GM18505 (cell line): ENCODE measurements around the gene TSPEAR.

Experiments used
- ATAC-seq: cut with Tn5 transposase; IDR thresholded peaks from one replicate; pipeline ENCODE4 v1.9.1; 2021; ENCODE audit not compliant: unreplicated experiment
- POLR2A ChIP-seq: IDR thresholded peaks from 4 replicates; pipeline ENCODE4 v1.6.1; 2011; ENCODE audit warnings: borderline replicate concordance; ENCODE audit not compliant: insufficient read depth, insufficient read length; ENCODE audit errors: extremely low read depth

Gene TSPEAR

DNA sequence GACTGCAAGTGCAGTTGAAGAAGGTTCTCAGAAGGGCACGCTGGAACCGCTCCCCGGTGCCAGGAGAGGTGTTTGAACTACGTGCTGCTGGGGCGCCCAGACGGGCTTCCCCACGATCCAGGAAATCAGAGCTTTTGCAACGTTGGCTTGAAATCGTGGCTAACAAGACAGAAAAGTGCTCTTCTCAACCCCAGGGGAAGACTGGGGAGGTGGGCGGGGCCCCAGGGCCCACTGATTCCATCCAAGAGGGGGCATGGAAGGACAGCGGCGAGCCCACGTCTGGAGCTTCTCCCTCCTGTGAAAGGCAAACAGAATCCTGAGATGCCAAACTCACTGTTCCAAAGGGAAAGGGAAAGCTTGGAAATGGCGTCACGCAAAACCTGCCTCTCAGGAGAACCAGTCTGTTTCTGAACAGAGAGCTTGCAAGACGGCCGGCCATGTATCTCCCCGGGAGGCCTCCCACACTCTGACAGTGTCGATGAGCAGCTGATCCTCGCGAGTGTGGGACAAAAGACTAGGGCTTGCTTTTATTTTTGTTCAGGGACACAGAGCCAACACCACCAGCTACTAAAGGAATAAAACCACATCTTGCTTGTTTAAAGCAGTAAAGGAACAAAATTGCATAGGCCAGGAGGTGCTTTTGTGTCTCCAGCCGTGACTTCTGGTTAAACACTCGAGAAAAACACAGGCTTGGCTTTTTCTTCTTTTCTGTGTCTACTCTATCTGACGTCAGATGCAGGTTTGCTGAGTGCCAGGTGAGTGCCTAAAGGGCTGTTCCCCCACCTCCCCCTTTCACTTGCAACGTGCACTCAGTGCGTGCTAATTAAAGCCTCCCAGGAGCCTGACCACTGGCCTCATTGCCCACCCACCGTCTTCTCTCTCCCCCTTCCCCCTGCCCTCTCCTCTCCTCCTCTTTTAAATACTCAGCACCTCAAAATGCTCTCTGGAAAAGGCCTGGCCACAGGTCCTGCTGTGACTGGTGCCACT lies 214.5 kb downstream of the TSPEAR start:
- no peak for ATAC-seq
- no peak for TF ChIP-seq POLR2A

DNA sequence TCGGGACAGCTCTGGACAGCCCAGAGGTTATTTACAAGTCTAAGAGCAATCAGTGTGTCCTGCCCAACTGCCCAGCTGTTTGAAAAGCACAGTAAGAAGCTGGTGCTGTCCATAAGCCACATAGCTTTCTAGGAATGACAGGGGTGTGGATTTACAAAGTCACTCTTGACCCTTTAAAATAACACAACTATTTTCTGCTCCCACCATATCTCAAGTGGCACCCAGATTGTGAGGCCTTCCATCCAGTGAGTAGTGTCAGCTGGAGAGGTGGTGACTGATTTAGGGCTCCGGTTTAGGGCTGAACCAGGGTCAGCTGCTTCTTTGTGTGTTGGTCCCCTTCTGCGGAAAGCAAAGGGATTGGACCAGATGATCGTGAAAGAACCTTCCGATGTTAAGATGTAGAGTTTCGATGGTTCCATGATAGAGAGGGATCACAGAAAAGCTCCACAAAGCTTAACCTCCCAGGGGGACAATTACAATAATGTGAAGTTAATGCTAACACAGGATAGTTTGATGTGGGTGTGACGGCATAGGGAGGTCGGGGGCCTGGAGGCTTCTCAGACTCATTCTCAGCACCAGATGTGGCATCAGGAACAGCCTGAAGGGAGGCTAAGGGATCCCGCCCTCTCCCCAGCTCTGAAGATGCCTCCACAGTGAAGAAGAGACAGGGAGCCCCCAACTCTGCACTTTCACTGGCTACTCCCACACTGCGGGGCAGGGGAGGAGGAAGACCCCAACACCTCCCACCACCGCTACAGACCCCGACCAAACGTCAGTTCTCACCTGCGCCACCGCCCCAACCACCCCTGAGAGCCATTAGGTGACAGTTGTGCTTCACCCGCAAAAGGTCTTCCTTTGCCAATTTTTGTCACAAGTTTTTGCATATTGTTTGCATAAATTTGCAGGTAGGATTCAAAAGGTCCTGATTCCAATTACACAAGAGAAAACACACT lies 215.5 kb downstream of the TSPEAR start:
- TF ChIP-seq POLR2A: no peak
- no peak for ATAC-seq

DNA sequence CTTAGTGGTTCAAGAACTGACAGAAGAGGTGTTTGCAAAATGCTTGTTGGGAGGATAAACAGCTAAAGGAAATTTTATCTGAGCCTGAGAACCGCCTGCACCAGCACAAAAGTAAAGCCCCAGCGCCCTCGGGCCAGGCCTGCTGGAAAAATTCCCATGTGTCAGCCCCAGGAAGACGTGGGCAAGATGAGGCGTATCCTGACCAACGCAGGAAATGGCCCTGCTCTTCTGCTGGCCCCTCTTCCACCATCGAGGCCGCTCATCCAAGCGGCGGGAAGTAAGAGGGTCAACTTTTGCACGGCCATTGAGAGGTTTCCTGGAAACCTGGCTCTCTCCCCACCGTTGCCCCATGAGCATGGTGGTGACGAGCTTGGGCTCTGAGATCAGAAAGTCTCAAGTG lies 216.4 kb downstream of the TSPEAR start:
- no peak for ATAC-seq
- TF ChIP-seq POLR2A: no peak

DNA sequence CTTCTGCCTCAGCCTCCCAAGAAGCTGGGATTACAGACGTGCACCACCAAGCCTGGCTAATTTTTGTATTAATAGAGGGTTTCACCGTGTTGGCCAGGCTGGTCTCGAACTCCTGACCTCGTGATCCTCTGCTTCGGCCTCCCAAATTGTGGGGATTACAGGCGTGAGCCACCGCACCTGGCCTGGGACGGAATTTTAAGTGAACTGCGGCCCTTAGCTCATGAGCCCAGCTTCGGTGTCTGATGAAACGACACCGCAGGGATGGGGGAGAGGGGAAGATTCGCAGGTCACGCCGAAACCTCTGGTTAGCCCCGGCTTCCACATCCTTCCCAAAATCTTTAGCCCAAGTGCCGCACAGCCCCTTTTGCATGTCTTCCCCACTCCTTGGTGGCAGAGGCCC lies 217.0 kb downstream of the TSPEAR start:
- ATAC-seq: no peak
- TF ChIP-seq POLR2A: no peak

DNA sequence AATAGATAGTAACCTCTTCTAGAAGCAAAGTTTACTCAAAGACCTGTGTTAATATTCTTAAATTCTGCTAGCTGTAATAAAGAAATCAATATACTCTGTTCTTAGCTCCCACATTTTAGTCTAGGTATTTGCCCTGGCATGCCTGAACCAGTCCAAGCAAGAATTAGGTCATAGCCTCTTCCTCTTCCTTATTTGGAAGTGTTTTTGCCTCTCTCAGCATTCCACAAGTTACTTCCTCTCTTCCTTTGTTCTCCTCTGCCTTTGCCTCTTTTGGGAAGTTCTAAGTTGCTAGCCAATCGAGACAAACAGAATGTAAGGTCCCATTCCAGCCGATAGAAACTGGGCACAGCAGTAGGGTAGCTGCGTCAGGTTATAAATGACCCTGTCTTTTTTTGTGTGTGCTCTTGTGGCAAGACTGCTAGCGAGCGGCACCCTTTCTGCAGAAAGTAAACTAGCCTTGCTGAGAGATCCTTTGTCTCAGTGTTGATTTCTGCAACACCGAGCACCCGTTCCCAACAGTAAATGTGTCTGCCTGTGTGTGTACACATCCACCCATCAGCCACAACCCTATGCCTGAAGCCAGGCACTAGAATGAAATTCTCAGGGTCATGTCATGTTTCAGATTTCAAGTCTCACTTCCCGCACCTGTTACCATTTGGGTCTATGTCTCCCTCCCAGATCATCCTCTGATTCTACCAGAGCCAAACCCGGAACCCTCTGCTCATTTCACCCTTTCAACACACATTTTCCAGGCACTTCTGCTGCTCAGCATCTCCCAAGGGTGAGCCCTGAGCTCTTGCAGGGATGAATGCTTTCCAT lies 218.6 kb downstream of the TSPEAR start:
- no peak for TF ChIP-seq POLR2A
- ATAC-seq: no peak

DNA sequence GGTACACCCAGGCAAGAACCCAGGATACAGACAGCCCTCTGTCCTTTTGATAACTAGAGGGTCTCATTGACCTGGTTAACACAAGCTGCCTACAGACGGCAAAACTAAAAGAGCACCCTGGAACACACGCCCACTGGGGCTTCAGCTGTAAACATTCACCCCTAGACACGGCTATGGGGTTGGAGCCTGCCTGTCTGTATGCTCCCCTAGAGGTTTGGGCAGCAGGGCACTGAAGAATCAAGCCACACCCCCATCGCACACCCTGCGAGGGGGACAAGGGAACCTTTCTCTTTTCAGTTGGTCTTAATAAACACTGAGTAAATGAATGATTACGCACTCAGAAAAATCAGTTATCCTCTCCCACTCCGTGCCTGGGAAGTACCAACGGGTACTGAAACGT lies 220.6 kb downstream of the TSPEAR start:
- no peak for ATAC-seq
- TF ChIP-seq POLR2A: no peak

DNA sequence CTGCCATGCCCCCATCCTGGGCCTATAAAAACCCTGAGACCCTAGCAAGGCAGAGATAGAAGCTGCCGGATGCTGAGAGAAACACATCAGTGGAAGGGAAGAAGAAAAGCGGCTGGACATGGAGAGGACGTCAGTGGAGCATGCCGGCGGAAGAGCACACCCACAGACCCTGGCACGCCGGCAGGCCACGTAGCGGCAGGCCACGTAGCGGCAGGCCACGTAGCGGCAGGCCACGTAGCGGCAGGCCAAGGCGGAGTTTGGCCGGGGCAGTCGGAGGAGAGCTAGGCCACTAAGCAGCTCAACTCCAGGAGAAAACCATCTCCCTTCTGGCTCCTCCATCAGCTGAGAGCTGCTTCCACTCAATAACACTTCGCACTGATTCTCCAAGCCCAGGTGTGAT lies 221.0 kb downstream of the TSPEAR start:
- no peak for ATAC-seq
- no peak for TF ChIP-seq POLR2A

DNA sequence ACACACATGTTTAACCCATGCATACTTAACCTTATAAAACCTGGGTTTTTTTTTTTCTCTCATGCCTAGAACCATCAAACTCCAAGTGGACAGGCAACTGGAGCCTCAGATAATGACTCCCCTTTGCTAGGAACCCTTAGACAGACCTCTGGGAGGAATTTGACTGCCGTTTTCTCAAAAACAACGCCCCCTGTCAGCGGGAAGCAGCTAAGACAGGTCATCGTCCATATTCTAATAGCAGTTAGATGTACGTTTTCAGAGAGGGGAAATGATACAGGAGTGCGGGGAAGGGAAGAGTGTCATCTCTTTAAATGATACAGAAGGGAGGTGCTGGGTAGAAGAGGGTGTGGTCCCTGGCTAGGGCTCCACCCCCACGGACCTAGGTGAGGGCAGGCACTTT lies 221.4 kb downstream of the TSPEAR start:
- no peak for ATAC-seq

DNA sequence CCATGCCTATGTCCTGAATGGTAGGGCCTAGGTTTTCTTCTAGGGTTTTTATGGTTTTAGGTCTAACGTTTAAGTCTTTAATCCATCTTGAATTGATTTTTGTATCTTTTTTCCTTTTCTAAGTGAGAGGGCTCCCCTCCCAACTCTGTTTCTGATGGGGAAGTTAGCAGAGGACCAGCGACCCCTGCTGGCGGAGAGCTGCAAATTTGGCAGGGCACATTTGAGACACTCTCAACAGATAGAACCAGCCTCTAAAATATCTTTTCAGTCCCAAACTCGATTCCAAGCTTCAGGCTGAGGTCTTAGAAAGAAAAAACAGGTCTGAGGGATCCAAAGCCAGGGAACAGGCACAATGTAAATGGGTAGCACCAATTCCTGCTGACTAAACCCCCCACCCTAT lies 223.5 kb downstream of the TSPEAR start:
- TF ChIP-seq POLR2A: no peak
- ATAC-seq: no peak

More for the DNA sequence above, 221.4 kb downstream of the TSPEAR start:
- TF ChIP-seq POLR2A: no peak

DNA sequence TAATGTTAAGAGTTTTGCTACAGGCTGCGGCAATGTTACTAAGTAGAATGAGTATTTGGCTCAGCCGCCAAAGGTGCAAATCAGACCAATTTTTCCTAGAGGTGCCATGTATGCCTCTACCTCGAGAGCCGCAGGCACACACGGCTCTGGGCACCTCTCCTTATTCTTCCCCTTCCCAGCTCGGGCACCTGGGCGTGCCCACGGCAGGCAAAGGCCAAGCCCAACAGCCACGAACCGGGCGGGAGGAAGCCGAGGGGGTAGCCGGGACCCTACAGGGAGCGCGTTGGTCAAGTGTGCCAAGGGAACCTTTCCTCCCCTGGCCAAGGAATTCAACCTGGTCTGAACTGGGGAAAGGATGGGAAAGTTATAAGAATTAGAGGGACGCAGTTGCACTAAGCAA lies 225.1 kb downstream of the TSPEAR start:
- ATAC-seq: no peak
- no peak for TF ChIP-seq POLR2A

DNA sequence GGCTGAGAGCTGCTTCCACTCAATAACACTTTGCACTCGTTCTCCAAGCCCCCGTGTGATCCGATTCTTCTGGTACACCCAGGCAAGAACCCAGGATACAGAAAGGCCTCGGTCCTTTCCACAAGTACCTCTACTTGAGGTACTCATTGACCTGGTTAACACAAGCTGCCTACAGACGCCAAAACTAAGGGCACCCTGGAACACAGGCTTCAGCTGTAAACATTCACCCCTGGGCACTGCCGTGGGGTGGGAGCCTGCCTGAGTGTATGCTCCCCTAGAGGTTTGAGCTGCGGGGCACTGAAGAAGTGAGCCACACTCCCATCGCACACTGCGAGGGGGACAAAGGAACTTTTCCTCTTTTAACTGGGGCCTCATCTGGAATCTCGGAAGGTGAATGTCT lies 225.6 kb downstream of the TSPEAR start:
- TF ChIP-seq POLR2A: no peak
- ATAC-seq: no peak

DNA sequence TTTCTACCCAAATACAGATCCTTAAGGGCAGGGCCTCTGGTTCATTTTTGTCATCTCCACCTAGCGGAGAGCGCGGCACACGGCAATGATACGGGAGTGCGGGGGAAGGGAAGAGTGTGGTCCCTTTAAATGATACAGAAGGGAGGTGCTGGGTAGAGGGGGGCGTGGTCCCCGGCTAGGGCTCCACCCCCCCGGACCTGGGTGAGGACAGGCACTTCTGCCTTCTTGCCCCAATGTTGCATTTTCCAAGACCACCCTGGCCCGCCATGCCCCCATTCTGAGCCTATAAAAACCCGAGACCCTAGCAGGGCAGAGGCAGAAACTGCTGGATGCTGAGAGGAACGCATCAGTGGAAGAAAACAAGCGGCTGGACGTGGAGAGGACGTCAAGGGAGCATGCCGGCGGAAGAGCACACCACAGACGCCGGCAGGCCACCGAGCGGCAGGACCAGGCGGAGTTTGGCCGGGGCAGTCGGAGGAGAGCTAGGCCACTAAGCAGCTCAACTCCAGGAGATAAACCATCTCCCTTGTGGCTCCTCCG lies 226.0 kb downstream of the TSPEAR start:
- TF ChIP-seq POLR2A: no peak
- ATAC-seq: no peak
